Measurements from ENCODE around the gene PSORS1C1. TPM values are rescaled to one million over a fixed set of nuclear protein-coding genes. Genes with fewer than 3 reads are reported as not detected.
A peak's percentile ranks its signal among the peaks of the same experiment; 100 is the strongest.

PSORS1C1 gene
- total RNA-seq, 1 experiment from 2014 or later: 0.67 TPM

DNA sequence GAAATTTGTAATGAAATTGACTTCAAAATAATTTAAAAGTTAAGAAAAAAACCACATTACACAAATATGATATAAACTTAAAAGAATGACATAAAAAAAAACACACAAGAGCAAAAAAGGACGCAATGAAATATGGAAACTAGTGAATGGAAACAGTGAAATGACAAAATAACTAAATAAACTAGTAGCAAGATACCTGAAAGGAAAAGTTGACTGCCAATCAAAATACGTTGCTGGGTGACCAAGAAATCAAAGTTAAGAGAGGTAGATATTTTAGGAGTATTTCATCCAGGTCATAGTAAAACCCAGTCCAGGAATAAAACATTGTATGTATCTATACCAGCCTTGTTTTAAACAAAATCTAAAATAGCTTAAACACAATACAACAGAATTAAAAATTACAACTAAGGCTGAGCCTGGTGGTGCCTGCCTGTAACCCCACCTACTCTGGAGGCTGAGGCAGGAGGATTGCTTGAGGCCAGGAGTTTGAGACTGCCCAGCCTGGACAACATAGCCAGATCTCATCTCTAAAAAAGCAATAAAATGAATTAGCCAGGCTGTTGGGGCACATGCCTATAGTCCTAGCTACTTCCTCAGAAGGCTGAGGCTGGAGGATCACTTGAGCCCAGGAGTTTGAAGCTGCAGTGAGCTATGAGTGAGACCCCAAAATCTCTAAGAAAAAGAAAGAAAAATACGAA lies 24.2 kb upstream of the PSORS1C1 start:
- Histone ChIP-seq H3K4me3 (no peak overlapping the region), H3K36me3 (no peaks in the 10 kb centered on the region), H3K9me3 (replicated peaks) (no peaks in the 10 kb centered on the region), H3K27me3 (no peaks in the 10 kb centered on the region), H3K4me1 (peaks cover 12% of the 10 kb centered on the region), H3K27ac (no peak overlapping the region)
- DNase-seq: no peak

DNA sequence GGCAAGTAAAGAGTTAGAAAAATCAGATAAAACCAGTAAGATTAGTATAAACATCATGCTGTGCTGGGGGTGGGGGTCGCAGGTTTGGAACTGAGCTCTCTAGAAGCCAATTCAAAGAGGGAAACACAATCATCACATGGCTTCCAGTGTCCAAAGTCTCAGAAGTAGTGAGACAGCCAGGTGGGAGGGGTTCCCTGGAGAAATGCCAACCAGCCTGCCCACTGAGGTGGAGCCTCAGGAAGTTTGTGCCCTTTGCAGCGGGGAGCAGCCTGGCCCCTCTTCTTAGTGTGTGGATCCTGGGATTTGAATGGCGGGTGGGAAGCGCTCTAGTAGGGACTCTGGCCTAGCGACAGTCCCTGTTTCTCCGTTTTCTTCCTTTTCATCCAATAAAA lies 23.6 kb upstream of the PSORS1C1 start:
- H3K27ac ChIP-seq: no peak overlapping the region
- no peak overlapping the region for H3K4me3 ChIP-seq
- H3K9me3 ChIP-seq (replicated peaks): no peaks in the 10 kb centered on the region
- H3K27me3 ChIP-seq: no peaks in the 10 kb centered on the region
- H3K36me3 ChIP-seq: no peaks in the 10 kb centered on the region
- no peak for DNase-seq
- H3K4me1 ChIP-seq: peaks cover 6% of the 10 kb centered on the region

- Histone ChIP-seq H3K27ac (no peak overlapping the region), H3K4me3 (no peak overlapping the region), H3K36me3 (no peaks in the 10 kb centered on the region), H3K27me3 (no peaks in the 10 kb centered on the region), H3K4me1 (no peaks in the 10 kb centered on the region; the same call in 1 of the 2 replicates), H3K9me3 (replicated peaks) (no peaks in the 10 kb centered on the region)
- DNase-seq: no peak
Observed at GRCh38 chr6:31091680-31092079, 22.9 kb upstream of the PSORS1C1 start.

DNA sequence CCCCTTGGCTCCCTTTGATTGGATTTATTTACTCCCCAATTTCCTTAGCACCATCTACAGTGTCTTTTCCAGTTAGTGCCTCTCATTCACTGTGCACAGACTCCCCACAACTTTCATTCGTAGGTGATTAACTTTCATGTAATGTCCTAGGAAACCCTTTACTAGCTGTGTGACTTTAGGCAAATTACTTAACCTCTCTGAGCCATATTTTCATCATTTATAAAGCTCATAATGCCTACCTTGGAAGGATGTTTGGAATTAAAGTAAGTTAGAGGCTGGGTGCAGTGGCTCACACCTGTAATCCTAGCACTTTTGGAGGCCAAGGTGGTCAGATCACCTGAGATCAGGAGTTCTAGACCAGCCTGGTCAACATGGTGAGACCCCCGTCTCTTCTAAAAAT lies 22.4 kb upstream of the PSORS1C1 start:
- no peak overlapping the region for H3K4me3 ChIP-seq
- H3K27ac ChIP-seq: no peak overlapping the region
- no peaks in the 10 kb centered on the region for H3K27me3 ChIP-seq
- H3K9me3 ChIP-seq (replicated peaks): no peaks in the 10 kb centered on the region
- no peak for DNase-seq
- no peaks in the 10 kb centered on the region for H3K36me3 ChIP-seq
- H3K4me1 ChIP-seq: peaks cover 3% of the 10 kb centered on the region

GRCh38 chr6:31092769-31093505 lies 21.7 kb upstream of the PSORS1C1 start:
- Histone ChIP-seq H3K4me3 (no peak overlapping the region), H3K9me3 (replicated peaks) (no peaks in the 10 kb centered on the region), H3K27me3 (no peaks in the 10 kb centered on the region), H3K4me1 (peaks cover 3% of the 10 kb centered on the region), H3K36me3 (no peaks in the 10 kb centered on the region), H3K27ac (no peak overlapping the region)
- no peak for DNase-seq

DNA sequence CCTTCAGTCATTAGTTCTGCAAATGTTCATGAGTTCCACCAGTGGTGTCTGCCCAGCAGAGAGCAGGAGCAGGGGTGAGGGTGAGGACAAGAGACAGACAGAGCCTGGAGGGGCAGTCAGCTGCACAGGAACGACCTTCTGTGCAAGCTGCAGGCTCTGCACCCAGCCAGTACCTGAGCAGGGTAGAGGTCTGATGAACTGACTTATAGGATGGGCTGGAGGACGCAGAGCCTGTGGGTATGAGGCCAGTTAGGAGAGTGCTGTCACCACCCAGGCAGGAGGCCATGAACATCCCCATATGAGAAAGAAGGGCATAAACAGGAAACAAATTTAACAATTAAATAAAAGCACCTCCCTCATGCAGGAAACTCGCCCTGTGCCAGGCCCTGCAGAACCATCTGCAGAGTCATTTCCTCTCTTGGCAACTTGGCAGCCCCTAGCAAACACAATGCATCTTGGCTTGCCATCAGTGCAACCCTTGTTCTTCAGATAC lies 20.2 kb upstream of the PSORS1C1 start:
- Histone ChIP-seq H3K4me3 (no peak overlapping the region), H3K36me3 (no peaks in the 10 kb centered on the region), H3K9me3 (replicated peaks) (no peaks in the 10 kb centered on the region), H3K27me3 (no peaks in the 10 kb centered on the region), H3K27ac (no peak overlapping the region), H3K4me1 (peaks cover 3% of the 10 kb centered on the region)
- DNase-seq: no peak

- H3K27me3 ChIP-seq: no peaks in the 10 kb centered on the region
- no peaks in the 10 kb centered on the region for H3K9me3 ChIP-seq (replicated peaks)
- H3K27ac ChIP-seq: no peak overlapping the region
- peaks cover 3% of the 10 kb centered on the region for H3K4me1 ChIP-seq
- no peaks in the 10 kb centered on the region for H3K36me3 ChIP-seq
- DNase-seq: no peak
- H3K4me3 ChIP-seq: no peak overlapping the region
Observed at GRCh38 chr6:31096215-31096614, 18.4 kb upstream of the PSORS1C1 start.

- Histone ChIP-seq H3K27ac (no peak overlapping the region), H3K4me1 (peaks cover 3% of the 10 kb centered on the region), H3K9me3 (replicated peaks) (no peaks in the 10 kb centered on the region), H3K36me3 (no peaks in the 10 kb centered on the region), H3K27me3 (no peaks in the 10 kb centered on the region), H3K4me3 (no peak overlapping the region)
- DNase-seq: no peak
Observed at GRCh38 chr6:31096656-31097055, 17.9 kb upstream of the PSORS1C1 start.

DNA sequence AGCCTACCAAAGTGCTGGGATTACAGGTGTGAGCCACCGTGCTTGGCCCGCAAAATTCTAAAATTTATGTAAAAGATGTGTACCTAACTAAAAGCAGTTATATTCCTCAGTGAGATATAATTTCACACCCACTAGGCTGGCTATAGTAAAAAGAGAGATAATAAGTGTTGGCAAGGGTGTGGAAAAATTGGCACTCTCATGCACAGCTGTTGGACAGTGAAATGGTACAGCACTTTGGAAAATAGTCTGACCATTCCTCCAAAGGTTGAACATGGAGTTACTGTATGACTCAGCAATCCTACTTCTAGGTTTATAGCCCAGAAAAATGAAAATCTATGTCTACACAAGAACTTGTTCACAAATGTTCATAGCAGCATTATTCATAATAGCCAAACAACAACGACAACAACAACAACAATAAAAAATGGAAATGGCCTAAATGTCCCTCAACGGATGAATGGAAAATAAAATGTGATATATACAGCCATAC lies 16.1 kb upstream of the PSORS1C1 start:
- Histone ChIP-seq H3K36me3 (no peaks in the 10 kb centered on the region), H3K4me3 (no peak overlapping the region), H3K27me3 (no peaks in the 10 kb centered on the region), H3K4me1 (peaks cover 3% of the 10 kb centered on the region), H3K9me3 (replicated peaks) (no peaks in the 10 kb centered on the region), H3K27ac (no peak overlapping the region)
- no peak for DNase-seq

DNA sequence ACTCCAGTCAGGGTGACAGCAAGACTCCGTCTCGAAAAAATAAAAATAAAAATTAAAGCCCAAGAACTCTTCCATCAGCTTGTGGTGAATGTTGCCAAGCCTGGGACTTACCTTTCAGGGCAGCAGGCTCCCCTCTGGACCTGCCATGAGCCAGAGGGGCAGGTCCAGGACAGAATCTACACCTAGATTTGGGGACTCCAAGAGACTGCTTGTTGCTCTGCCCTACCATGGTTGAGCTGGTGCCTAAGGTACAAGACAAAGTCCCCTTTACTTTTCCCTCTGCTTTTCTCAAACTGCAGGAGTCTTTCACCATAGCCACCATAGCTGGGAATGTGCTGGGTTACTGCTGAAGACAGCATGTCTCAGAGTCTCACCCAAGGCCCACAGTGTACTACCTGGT lies 11.5 kb upstream of the PSORS1C1 start:
- no peak for DNase-seq
- H3K4me3 ChIP-seq: no peak overlapping the region
- H3K27me3 ChIP-seq: no peaks in the 10 kb centered on the region
- H3K36me3 ChIP-seq: no peaks in the 10 kb centered on the region
- H3K4me1 ChIP-seq: peaks cover 3% of the 10 kb centered on the region
- no peak overlapping the region for H3K27ac ChIP-seq
- H3K9me3 ChIP-seq (replicated peaks): no peaks in the 10 kb centered on the region

- Histone ChIP-seq H3K27ac (no peak overlapping the region), H3K9me3 (replicated peaks) (no peaks in the 10 kb centered on the region), H3K36me3 (no peaks in the 10 kb centered on the region), H3K4me1 (peaks cover 19% of the 10 kb centered on the region), H3K27me3 (no peaks in the 10 kb centered on the region), H3K4me3 (no peak overlapping the region)
- DNase-seq: no peak
Observed at GRCh38 chr6:31107052-31107451, 7.5 kb upstream of the PSORS1C1 start.

GRCh38 chr6:31110825-31111582 lies 3.6 kb upstream of the PSORS1C1 start:
- peaks cover 51% of the 10 kb centered on the region for H3K4me1 ChIP-seq
- no peaks in the 10 kb centered on the region for H3K27me3 ChIP-seq
- no peak overlapping the region for H3K4me3 ChIP-seq
- H3K27ac ChIP-seq: no peak overlapping the region
- no peaks in the 10 kb centered on the region for H3K36me3 ChIP-seq
- DNase-seq: no peak
- no peaks in the 10 kb centered on the region for H3K9me3 ChIP-seq (replicated peaks)

DNA sequence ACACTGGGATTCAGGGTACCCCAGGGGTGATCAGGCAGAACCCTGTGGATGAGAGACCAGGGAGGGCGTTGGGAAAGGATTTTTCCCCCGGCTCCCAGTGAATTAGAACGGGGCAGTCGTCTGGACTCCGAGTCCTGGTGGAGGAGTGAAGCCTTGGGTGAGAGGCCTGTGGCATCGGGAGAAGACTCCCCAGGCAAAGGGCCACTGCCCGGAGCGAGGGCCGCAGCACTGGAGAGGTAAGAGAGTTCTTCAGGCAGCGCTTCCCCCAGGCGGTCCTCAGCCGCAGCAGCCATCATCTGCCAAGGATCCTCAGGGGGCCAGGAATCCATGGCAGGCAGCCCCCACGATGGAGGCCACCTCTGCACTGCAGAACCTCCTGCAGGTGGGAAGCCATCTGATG lies 2.9 kb upstream of the PSORS1C1 start:
- Histone ChIP-seq H3K27ac (peak overlapping the region; percentile 53), H3K9me3 (replicated peaks) (no peaks in the 10 kb centered on the region), H3K4me3 (no peak overlapping the region), H3K27me3 (no peaks in the 10 kb centered on the region), H3K4me1 (peaks cover 49% of the 10 kb centered on the region), H3K36me3 (no peaks in the 10 kb centered on the region)
- no peak for DNase-seq

DNA sequence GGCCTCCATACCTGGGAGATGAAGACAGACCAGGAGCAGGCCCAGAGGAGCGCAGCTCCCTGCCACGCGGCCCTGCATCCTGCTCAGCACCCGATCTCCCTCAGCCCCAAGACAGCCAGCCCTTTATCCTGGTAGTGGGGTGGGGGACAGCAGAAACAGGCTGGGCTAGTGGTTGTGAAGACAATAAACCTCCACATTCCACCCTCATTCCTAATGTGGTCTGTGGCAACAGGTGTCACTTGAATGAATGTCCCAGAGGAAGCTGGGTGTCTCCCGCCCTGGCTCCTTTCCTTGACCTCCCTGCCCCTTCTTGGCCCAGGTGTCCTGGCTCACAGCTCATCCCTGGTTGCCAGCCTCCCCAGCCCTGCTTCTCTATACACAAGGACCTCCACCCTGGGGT lies 2.1 kb upstream of the PSORS1C1 start, which contains the start of gene C6orf15:
Gene C6orf15 (minus strand): TSS at position 98 of the 400 bp plus-strand sequence. CDS start 20 bp downstream, at position 78.
- peak; percentile 79 to 81 for DNase-seq
- no peaks in the 10 kb centered on the region for H3K36me3 ChIP-seq
- no peaks in the 10 kb centered on the region for H3K9me3 ChIP-seq (replicated peaks)
- peak within 1 kb of the TSS; percentile 53 for H3K27ac ChIP-seq
- H3K27me3 ChIP-seq: no peaks in the 10 kb centered on the region
- H3K4me3 ChIP-seq: no peak within 1 kb of the TSS
- peaks cover 49% of the 10 kb centered on the region for H3K4me1 ChIP-seq

Measured in SJCRH30 (cell line).